Spinal cord (tissue), 10 donors: ENCODE results near the gene KCNK6. TPM values are rescaled to one million over a fixed set of nuclear protein-coding genes. Genes with fewer than 3 reads are reported as not detected.

Experiments
- DNase-seq, 6 donors: peaks; one replicate each; pipeline versions ENCODE4 v3.0.0 to v3.0.0-alpha.2; 2013 to 2015; ENCODE audit warnings: low spot score in 6 of 6, low read depth in 4 of 6
- H3K27ac ChIP-seq: one replicate; pipeline ENCODE4 v1.5.1; 2013; ENCODE audit warnings: low read depth, low read length, control low read depth
- H3K27me3 ChIP-seq: one replicate; pipeline ENCODE4 v1.6.1; 2013; ENCODE audit warnings: low read length; ENCODE audit not compliant: control insufficient read depth, insufficient read depth
- H3K36me3 ChIP-seq: one replicate; pipeline ENCODE4 v1.6.1; 2013; ENCODE audit warnings: low read length; ENCODE audit not compliant: control insufficient read depth, insufficient read depth
- H3K4me1 ChIP-seq: one replicate; pipeline ENCODE4 v1.6.1; 2013; ENCODE audit warnings: low read length; ENCODE audit not compliant: control insufficient read depth, insufficient read depth
- H3K4me3 ChIP-seq: one replicate; pipeline ENCODE4 v1.5.1; 2013; ENCODE audit warnings: low read depth, low read length, control low read depth
- H3K9me3 ChIP-seq: one replicate; pipeline ENCODE4 v1.6.1; 2013; ENCODE audit warnings: low read length; ENCODE audit not compliant: control insufficient read depth, insufficient read depth
- WGBS: methylation state at CpG from one replicate; pipeline ENCODE4 v1.1.5; 2013; ENCODE audit warnings: missing lambda C conversion rate; ENCODE audit not compliant: insufficient coverage; 5-methylcytosine and 5-hydroxymethylcytosine counted together
- long read RNA-seq, 4 donors: transcript quantifications; one replicate each; lab custom pipeline, GENCODE V29; 2026
- polyA plus RNA-seq, 2 donors: library from polyadenylated mRNA; unstranded; fragments of 120-200 nt; gene quantifications; one replicate each; pipeline ENCODE4 v1.2.1, GENCODE V29; 2013; ENCODE audit not compliant: insufficient read length in 2 of 2
- total RNA-seq, 2 donors: library from RNA; depleted of rRNA in 1 of 2; stranded (reverse); fragments of 120-200 nt in 1 of 2; fragments of >200 nt in 1 of 2; gene quantifications; one replicate each; pipeline versions ENCODE4 v1.2.3 to v1.2.4, GENCODE V29; 2013 to 2014
- donor health status: healthy.

KCNK6 gene
- total RNA-seq = 1 to 10 TPM; 1.8 to 4.4 TPM
- 1 to 10 TPM in 1 of 2 donors, under 1 TPM in 1; 0.98 to 2.1 TPM for polyA plus RNA-seq
- long read RNA-seq, donor 1, full-length matches to known transcripts = 1 of 1 reads
- long read RNA-seq, donor 1, partial matches to known transcripts = 0 of 1 reads
- long read RNA-seq, donor 1, other reads (novel, unspliced or antisense) = 0 of 1 reads
- long read RNA-seq, donor 2 = 0 reads
- long read RNA-seq, donor 3 = 0 reads
- long read RNA-seq, donor 4, full-length matches to known transcripts = 2 of 2 reads
- long read RNA-seq, donor 4, partial matches to known transcripts = 0 of 2 reads
- long read RNA-seq, donor 4, other reads (novel, unspliced or antisense) = 0 of 2 reads

DNA sequence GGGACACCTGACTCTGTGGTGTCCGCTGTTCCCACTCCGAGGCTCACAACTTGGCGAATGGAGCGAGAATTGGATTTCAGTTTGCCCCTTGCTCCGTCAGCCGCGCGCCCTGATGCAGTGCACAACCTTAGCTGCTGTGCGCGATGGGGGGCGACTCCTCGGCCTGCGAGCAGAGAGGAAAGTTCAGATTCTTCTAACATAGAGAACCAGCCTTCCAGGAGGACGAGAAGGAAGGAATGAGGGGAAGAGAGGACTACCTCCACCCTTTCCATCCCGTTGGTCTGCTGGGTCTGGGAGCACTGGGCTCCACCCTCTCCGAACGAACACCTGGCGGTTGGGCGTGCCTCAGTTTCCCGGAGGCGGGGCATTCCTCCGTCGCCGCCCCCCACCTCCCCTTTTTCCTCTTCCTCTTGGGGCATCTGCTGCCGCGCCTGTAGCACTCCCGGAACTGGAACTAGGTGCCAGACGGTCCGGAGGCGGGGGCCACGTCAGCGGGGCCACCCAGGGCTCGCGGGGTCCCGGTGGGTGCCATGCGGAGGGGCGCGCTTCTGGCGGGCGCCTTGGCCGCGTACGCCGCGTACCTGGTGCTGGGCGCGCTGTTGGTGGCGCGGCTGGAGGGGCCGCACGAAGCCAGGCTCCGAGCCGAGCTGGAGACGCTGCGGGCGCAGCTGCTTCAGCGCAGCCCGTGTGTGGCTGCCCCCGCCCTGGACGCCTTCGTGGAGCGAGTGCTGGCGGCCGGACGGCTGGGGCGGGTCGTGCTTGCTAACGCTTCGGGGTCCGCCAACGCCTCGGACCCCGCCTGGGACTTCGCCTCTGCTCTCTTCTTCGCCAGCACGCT is at the start of gene KCNK6:
Gene KCNK6 (plus strand): TSS at position 425 of the 838 bp plus-strand sequence. CDS start 106 bp downstream, at position 531.
- Histone ChIP-seq H3K27ac (no peak within 1 kb of the TSS), H3K4me3 (peak within 1 kb of the TSS; percentile 36), H3K36me3 (no peaks in the 10 kb centered on the region), H3K27me3 (peaks cover 30% of the 10 kb centered on the region), H3K9me3 (no peaks in the 10 kb centered on the region), H3K4me1 (peaks cover 28% of the 10 kb centered on the region)
- DNase-seq = peak in 2 of 6 donors; percentile 31 to 51
- WGBS = 2% methylated on average over 72 of the region's 76 CpGs

DNA sequence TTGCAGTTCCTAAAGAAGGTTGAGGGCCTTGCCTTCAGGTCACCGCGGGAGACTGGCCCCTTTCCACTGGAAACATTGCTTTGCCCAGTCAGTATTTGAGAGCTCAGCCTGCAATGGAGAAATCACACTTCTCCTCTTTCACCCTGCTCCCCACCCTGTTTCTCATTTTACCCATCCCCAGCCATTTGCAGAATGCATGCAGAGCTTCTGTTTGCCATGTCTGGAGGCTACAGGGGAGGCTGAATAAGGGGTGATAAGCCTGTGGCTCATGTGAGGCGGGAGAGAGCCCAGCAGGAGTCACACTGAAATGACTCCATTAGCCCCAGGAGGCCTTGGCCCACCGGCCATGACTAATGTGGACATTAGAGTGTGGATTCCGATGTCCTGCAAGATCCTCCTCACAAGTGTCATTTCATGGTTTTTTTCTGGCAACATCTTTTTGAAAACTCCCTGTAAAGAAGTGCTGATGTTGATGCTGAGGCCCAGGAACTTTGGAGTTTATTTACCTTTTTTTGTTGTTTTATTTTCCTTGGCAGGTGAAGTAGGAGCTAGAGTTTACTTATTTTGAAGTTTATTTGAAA is 49.0 kb upstream of the KCNK6 start:
- Histone ChIP-seq H3K27me3 (no peaks in the 10 kb centered on the region), H3K27ac (peak overlapping the region; percentile 4), H3K4me3 (no peak overlapping the region), H3K9me3 (no peaks in the 10 kb centered on the region), H3K4me1 (peaks cover 10% of the 10 kb centered on the region), H3K36me3 (no peaks in the 10 kb centered on the region)
- 56% methylated on average over 4 of the region's 5 CpGs for WGBS
- DNase-seq = peak in 1 of 6 donors; percentile 61

DNA sequence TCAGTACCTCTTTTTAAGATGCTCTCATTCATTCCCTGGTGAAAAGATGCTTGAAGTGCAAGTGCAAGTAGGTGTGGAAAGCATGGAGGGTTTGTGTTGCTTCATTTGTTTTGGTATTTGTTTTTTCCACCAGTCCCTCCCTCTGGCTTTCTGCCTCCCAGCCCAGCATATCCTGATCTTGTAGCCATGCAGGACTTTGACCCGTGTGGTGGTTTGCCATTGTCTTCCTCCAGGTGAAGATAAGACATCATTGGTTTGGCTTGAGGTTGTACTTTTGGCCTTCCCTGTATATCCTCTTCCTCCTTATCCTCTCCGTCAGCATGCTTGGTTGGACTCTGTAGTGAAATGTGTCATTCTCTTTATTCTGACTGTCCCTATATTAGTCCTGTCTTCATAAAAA is 46.1 kb upstream of the KCNK6 start:
- no CpG with 5 or more reads among the region's 2 CpGs for WGBS
- no peak overlapping the region for H3K4me3 ChIP-seq
- no peak overlapping the region for H3K27ac ChIP-seq
- no peak for DNase-seq
- H3K4me1 ChIP-seq = peaks cover 11% of the 10 kb centered on the region
- H3K27me3 ChIP-seq = no peaks in the 10 kb centered on the region
- no peaks in the 10 kb centered on the region for H3K9me3 ChIP-seq
- H3K36me3 ChIP-seq = no peaks in the 10 kb centered on the region

DNA sequence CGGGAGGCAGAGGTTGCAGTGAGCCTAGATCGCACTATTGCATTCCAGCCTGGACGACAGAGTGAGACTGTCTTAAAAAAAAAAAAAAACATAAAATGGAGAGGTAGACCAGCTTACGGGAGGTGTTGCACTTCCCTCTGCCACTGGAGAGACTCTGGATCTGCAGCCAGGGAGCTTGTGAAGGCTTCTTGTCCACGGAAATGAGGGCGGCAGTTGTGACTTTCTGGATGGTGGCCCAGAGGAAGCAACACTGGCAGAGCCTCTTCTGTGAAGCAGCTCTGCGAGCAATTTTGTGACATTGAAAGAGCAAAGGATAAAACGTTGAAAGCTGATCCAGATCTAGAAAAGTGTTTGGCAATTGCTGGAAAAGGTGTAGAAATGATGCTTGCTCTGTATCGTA is 44.9 kb upstream of the KCNK6 start:
- 58% methylated on average over 6 of the region's 9 CpGs for WGBS
- H3K27ac ChIP-seq = no peak overlapping the region

DNA sequence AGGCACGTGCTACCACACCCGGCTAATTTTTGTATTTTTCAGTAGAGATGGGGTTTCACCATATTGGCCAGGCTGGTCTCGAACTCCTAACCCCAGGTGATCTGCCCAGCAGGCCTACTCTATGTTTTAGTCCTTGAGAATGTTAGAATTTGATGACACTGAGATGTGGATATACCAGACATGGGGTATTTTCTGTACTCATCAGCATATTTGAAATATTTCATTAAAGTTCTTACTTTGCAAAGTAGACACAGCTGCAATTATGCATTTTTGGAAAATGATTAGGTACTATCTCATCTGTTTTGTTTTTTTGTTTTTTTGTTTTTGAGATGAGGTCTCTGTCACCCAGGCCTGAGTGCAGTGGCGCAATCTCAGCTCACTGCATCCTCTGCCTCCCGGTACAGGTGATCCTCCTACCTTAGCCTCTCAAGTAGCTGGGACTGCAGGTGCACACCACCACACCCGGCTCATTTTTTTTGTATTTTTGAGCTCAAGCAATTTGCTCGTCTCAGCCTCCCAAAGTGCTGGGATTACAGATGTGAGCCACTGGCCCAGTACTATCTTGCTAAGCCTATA is 42.6 kb upstream of the KCNK6 start:
- Histone ChIP-seq H3K4me3 (no peak overlapping the region), H3K27ac (no peak overlapping the region), H3K27me3 (no peaks in the 10 kb centered on the region), H3K9me3 (no peaks in the 10 kb centered on the region), H3K4me1 (peaks cover 11% of the 10 kb centered on the region), H3K36me3 (peaks cover 3% of the 10 kb centered on the region)
- no peak for DNase-seq
- 100% methylated on average over 4 of the region's 7 CpGs for WGBS

More for the DNA sequence above, 44.9 kb upstream of the KCNK6 start:
- no peaks in the 10 kb centered on the region for H3K36me3 ChIP-seq
- no peak overlapping the region for H3K4me3 ChIP-seq
- H3K9me3 ChIP-seq = no peaks in the 10 kb centered on the region
- H3K4me1 ChIP-seq = peaks cover 11% of the 10 kb centered on the region
- H3K27me3 ChIP-seq = no peaks in the 10 kb centered on the region
- peak in 1 of 6 donors; percentile 61 for DNase-seq

DNA sequence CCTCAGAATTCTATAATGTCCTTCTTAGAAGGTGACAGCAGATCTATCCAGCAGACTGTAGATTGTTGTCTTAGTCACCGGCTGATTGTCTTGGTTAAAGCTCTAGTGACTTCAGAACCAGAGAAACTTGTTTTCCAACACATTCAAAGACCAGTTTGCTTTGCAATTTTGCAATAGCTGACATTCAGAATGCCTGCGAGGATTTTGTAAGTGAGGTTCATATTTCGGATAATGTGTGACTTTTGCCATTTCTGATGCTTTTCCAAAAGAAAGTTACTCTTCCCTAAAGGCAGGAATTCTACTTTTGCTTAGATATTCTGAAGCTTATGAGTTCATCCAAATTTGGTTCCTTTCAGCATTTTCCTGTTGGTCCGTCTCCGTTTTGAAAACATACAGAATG is 42.1 kb upstream of the KCNK6 start:
- Histone ChIP-seq H3K27ac (no peak overlapping the region), H3K4me3 (no peak overlapping the region), H3K4me1 (peaks cover 11% of the 10 kb centered on the region), H3K9me3 (no peaks in the 10 kb centered on the region), H3K36me3 (peaks cover 3% of the 10 kb centered on the region), H3K27me3 (no peaks in the 10 kb centered on the region)
- DNase-seq = no peak
- no CpG with 5 or more reads among the region's 5 CpGs for WGBS

DNA sequence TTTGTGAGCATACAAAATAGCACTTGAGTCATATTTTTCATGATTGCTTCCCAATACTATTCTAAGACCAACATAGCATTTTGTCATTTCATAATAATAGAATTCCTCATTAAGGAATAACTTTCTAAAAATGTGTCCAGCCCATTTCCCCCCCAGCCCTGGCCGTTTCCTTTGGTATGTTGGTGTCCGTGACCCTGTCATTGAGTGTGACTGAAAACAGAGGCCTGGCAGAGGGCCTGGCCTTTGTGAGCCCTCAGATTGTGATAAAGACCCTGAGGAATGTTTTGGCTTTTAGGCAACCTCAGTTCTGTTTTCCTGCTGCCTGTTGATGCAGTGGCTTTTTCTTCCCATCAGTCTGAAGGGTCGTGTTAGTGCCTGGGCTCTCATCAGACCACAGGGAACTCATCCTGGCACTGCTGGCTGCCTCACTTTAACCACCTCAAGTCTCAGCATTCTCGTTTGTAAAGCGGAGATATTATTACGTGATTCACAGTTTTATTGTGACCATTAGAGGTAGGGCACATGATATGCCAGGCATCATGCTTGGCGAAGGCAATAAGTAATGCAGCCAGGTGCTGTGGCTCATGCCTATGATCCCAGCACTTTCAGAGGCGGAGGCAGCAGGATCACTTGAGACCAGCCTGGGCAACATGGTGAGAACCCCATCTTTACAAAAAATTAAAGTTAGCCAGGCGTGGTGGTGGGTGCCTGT is 41.5 kb upstream of the KCNK6 start:
- Histone ChIP-seq H3K4me1 (peaks cover 11% of the 10 kb centered on the region), H3K36me3 (peaks cover 3% of the 10 kb centered on the region), H3K4me3 (no peak overlapping the region), H3K27ac (peak overlapping the region; percentile 16), H3K9me3 (no peaks in the 10 kb centered on the region), H3K27me3 (no peaks in the 10 kb centered on the region)
- 64% methylated on average over 8 of the region's 9 CpGs for WGBS
- no peak for DNase-seq

DNA sequence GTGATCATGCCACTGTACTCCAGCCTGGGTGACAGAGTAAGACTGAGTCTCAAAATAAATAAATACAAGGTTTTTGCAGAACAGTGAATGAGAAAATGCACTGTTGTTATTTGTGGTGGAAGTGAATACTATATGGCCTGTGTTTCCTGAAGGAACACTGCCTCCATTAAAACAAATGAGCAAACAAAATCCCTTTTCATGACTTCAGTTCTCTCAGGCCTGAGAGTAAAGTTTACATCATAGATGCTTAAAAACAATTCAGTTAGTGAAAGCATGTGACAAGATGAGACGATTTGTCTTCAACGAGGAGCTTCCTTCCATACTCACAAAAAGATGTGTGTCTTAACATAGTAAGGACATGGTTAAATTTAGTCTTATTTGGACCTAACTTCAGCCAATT is 40.9 kb upstream of the KCNK6 start:
- Histone ChIP-seq H3K9me3 (no peaks in the 10 kb centered on the region), H3K4me3 (no peak overlapping the region), H3K27me3 (no peaks in the 10 kb centered on the region), H3K36me3 (peaks cover 3% of the 10 kb centered on the region), H3K27ac (peak overlapping the region; percentile 16), H3K4me1 (peaks cover 11% of the 10 kb centered on the region)
- no CpG with 5 or more reads among the region's 2 CpGs for WGBS
- DNase-seq = no peak
